ENCODE results near the gene ADORA2B.

ADORA2B gene

GRCh38 chr17:15918661-15919259, 26.2 kb upstream of the ADORA2B start:
- Histone ChIP-seq H3K4me2 (ENCODE audit: low read length) (no peak overlapping the region), H3K27ac (ENCODE audit: low read depth, low read length) (no peak overlapping the region)
- no peak for TF ChIP-seq EZH2phosphoT487 (IDR thresholded peaks at IDR 0.05; ENCODE audit: borderline replicate concordance, low read length)
- no peak for TF ChIP-seq CTCF (IDR thresholded peaks at IDR 0.05; ENCODE audit: low read depth, low read length, poor library complexity, severe bottlenecking)

GRCh38 chr17:15919466-15919865, 25.5 kb upstream of the ADORA2B start:
- Histone ChIP-seq H3K27ac (ENCODE audit: low read depth, low read length) (no peak overlapping the region), H3K36me3 (ENCODE audit: control insufficient read depth, low read length) (no peaks in the 10 kb centered on the region), H3K4me3 (ENCODE audit: low read length) (no peak overlapping the region), H3K4me2 (ENCODE audit: low read length) (no peak overlapping the region), H3K9me2 (replicated peaks; ENCODE audit: control insufficient read depth, low read length) (no peaks in the 10 kb centered on the region), H3K4me1 (ENCODE audit: control insufficient read depth, low read length) (no peaks in the 10 kb centered on the region), H3F3A (ENCODE audit: control insufficient read depth, insufficient read depth) (no peaks in the 10 kb centered on the region), H3K79me2 (ENCODE audit: control insufficient read depth, low read length) (no peaks in the 10 kb centered on the region), H3K27me3 (ENCODE audit: control insufficient read depth, low read length) (0 out of 2 replicates have a peak, but pooled peaks cover 4% of the 10 kb centered on the region), H4K20me1 (ENCODE audit: control insufficient read depth, insufficient read depth, low read depth, low read length) (no peaks in the 10 kb centered on the region), H3K9me3 (ENCODE audit: control insufficient read depth, insufficient read depth, low read length) (no peaks in the 10 kb centered on the region)
- TF ChIP-seq CTCF (IDR thresholded peaks at IDR 0.05; ENCODE audit: low read depth, low read length, poor library complexity, severe bottlenecking) (no peak), EZH2phosphoT487 (IDR thresholded peaks at IDR 0.05; ENCODE audit: borderline replicate concordance, low read length) (no peak)

More at GRCh38 chr17:15918661-15919259, 26.2 kb upstream of the ADORA2B start:
- Histone ChIP-seq H3K27me3 (ENCODE audit: control insufficient read depth, low read length) (0 out of 2 replicates have a peak, but pooled peaks cover 4% of the 10 kb centered on the region), H3K36me3 (ENCODE audit: control insufficient read depth, low read length) (no peaks in the 10 kb centered on the region), H3K79me2 (ENCODE audit: control insufficient read depth, low read length) (no peaks in the 10 kb centered on the region), H4K20me1 (ENCODE audit: control insufficient read depth, insufficient read depth, low read depth, low read length) (no peaks in the 10 kb centered on the region), H3F3A (ENCODE audit: control insufficient read depth, insufficient read depth) (no peaks in the 10 kb centered on the region), H3K9me3 (ENCODE audit: control insufficient read depth, insufficient read depth, low read length) (no peaks in the 10 kb centered on the region), H3K9me2 (replicated peaks; ENCODE audit: control insufficient read depth, low read length) (no peaks in the 10 kb centered on the region), H3K4me3 (ENCODE audit: low read length) (no peak overlapping the region), H3K4me1 (ENCODE audit: control insufficient read depth, low read length) (no peaks in the 10 kb centered on the region)

- Histone ChIP-seq H3K9me2 (replicated peaks; ENCODE audit: control insufficient read depth, low read length) (no peaks in the 10 kb centered on the region), H3K4me1 (ENCODE audit: control insufficient read depth, low read length) (no peaks in the 10 kb centered on the region), H4K20me1 (ENCODE audit: control insufficient read depth, insufficient read depth, low read depth, low read length) (no peaks in the 10 kb centered on the region), H3K79me2 (ENCODE audit: control insufficient read depth, low read length) (no peaks in the 10 kb centered on the region), H3K9me3 (ENCODE audit: control insufficient read depth, insufficient read depth, low read length) (no peaks in the 10 kb centered on the region), H3K27me3 (ENCODE audit: control insufficient read depth, low read length) (0 out of 2 replicates have a peak, but pooled peaks cover 4% of the 10 kb centered on the region), H3K36me3 (ENCODE audit: control insufficient read depth, low read length) (no peaks in the 10 kb centered on the region), H3K4me2 (ENCODE audit: low read length) (no peak overlapping the region), H3K27ac (ENCODE audit: low read depth, low read length) (no peak overlapping the region), H3F3A (ENCODE audit: control insufficient read depth, insufficient read depth) (no peaks in the 10 kb centered on the region), H3K4me3 (ENCODE audit: low read length) (no peak overlapping the region)
- TF ChIP-seq CTCF (IDR thresholded peaks at IDR 0.05; ENCODE audit: low read depth, low read length, poor library complexity, severe bottlenecking) (no peak), EZH2phosphoT487 (IDR thresholded peaks at IDR 0.05; ENCODE audit: borderline replicate concordance, low read length) (no peak)
These were observed 24.1 kb upstream of the ADORA2B start for GRCh38 chr17:15920758-15921239.
